ACHN (cell line): ENCODE measurements around the gene RMND5B.
"Not testable (repeated sequence)": the region's sequence is repeated elsewhere in the genome, so short reads cannot be mapped to it uniquely, and the experiment has no call there.

Experiments
- DNase-seq: peaks from one replicate; pipeline ENCODE4 v3.0.0-alpha.2; 2015
- in situ Hi-C: cut with HindIII; loops from 2 replicates; pipeline ENCODE4 v1.10.0; 2017; ENCODE audit warnings: low sequenced_read_pairs, low pct_ligation_motif_present, low pct_unique_long_range_greater_than_20kb

The RMND5B gene

GRCh38 chr5:178193251-178193809 is 62.5 kb downstream of the RMND5B start:
- in situ Hi-C loops: no loop called here
- DNase-seq: no peak

GRCh38 chr5:178194026-178194425 is 63.2 kb downstream of the RMND5B start:
- no peak for DNase-seq
- in situ Hi-C loops: no loop called here

GRCh38 chr5:178196281-178196812 is 65.5 kb downstream of the RMND5B start:
- no peak for DNase-seq
- in situ Hi-C loops: no loop called here

GRCh38 chr5:178196986-178197385 is 66.2 kb downstream of the RMND5B start:
- DNase-seq: no peak
- in situ Hi-C loops: no loop called here

GRCh38 chr5:178198151-178198550 is 67.3 kb downstream of the RMND5B start:
- in situ Hi-C loops, DNase-seq: not testable (repeated sequence)

GRCh38 chr5:178198706-178199105 is 67.9 kb downstream of the RMND5B start:
- DNase-seq: no peak
- in situ Hi-C loops: no loop called here

- DNase-seq: no peak
- in situ Hi-C loops: no loop called here
Measured at GRCh38 chr5:178199581-178200434, 69.0 kb downstream of the RMND5B start.
